ENCODE measurements around the gene ALDH1L1. TPM values are rescaled to one million over a fixed set of nuclear protein-coding genes. Genes with fewer than 3 reads are reported as not detected.

Gene ALDH1L1
- total and polyA plus RNA-seq, 2 of the 8 experiments (the other 6 are each of a cell fraction or from before 2014, with no cell fraction given) = 0.98 to 1.6 TPM

- TF ChIP-seq CEBPB (IDR thresholded peaks at IDR 0.05; ENCODE audit: low read depth, low read length) = peak; percentile 65; the same call in 1 of the 2 replicates
- no peak for TF ChIP-seq SIX5 (IDR thresholded peaks at IDR 0.05; ENCODE audit: low read depth, low read length)
- Histone ChIP-seq H3K4me1 (replicated peaks in 1 of 4; ENCODE audit: control insufficient read depth in 3 of 4, insufficient read depth in 4 of 4, low read length in 3 of 4) (peaks cover 0 to 5% (median under 1%) of the 10 kb centered on the region in 4 experiments; a peak in 2 of 7 replicates), H3K27ac (ENCODE audit: low read depth, low read length) (no peak overlapping the region), H3K4me3 (ENCODE audit: extremely low read depth in 1 of 4, insufficient read depth in 2 of 4, low read depth in 3 of 4, low read length in 4 of 4) (no peak overlapping the region), H3K23me2 (ENCODE audit: low read depth, low read length) (no peaks in the 10 kb centered on the region), H3K14ac (ENCODE audit: insufficient read length) (no peak overlapping the region), H4K20me1 (replicated peaks in 1 of 2; ENCODE audit: control insufficient read depth in 1 of 2, insufficient read depth in 2 of 2, low read length in 2 of 2) (no peaks in the 10 kb centered on the region), H3K18ac (ENCODE audit: extremely low read depth, low read length) (no peak overlapping the region), H3K4ac (replicated peaks; ENCODE audit: insufficient read length, low read depth, low read length) (no peak overlapping the region), H3K36me3 (ENCODE audit: control insufficient read depth in 2 of 4, insufficient read depth in 4 of 4, low read length in 3 of 4) (no peaks in the 10 kb centered on the region), H3K4me2 (ENCODE audit: insufficient read depth in 1 of 2, low read depth in 2 of 2, low read length in 2 of 2) (0 out of 4 replicates have a peak overlapping the region, but pooled peaks of 1 of the 2 experiments have one; percentile 15), H4K5ac (ENCODE audit: insufficient read length, low read depth, low read length) (no peak overlapping the region), H2AFZ (ENCODE audit: low read length) (peak overlapping the region; percentile 99), H2BK12ac (ENCODE audit: low read depth, low read length) (no peak overlapping the region), H3K79me1 (ENCODE audit: low read depth, low read length) (no peaks in the 10 kb centered on the region), H3K56ac (replicated peaks; ENCODE audit: insufficient read length, low read depth, low read length) (no peak overlapping the region), H4K91ac (replicated peaks; ENCODE audit: insufficient read length, low read length) (no peak overlapping the region), H3K9ac (replicated peaks in 1 of 4; ENCODE audit: extremely low read depth in 1 of 4, low read depth in 3 of 4, low read length in 3 of 4) (no peak overlapping the region), H2BK120ac (replicated peaks; ENCODE audit: low read depth, low read length) (no peak overlapping the region), H3K27me3 (replicated peaks in 1 of 4; ENCODE audit: control insufficient read depth in 3 of 4, extremely low read depth in 1 of 4, insufficient read depth in 3 of 4, low read length in 3 of 4) (no peaks in the 10 kb centered on the region), H2BK5ac (ENCODE audit: low read depth, low read length) (no peak overlapping the region), H2AK5ac (ENCODE audit: low read depth, low read length) (no peak overlapping the region), H3K9me3 (ENCODE audit: insufficient read depth in 2 of 2, low read depth in 1 of 2, low read length in 1 of 2) (no peaks in the 10 kb centered on the region), H2BK20ac (ENCODE audit: low read length) (no peak overlapping the region), H2BK15ac (ENCODE audit: low read length) (no peak overlapping the region), H3K79me2 (ENCODE audit: control insufficient read depth in 1 of 2, insufficient read depth in 2 of 2, low read length in 2 of 2) (no peaks in the 10 kb centered on the region), H4K8ac (ENCODE audit: extremely low read depth, insufficient read depth, low read length) (no peak overlapping the region), H3K23ac (ENCODE audit: insufficient read length) (no peak overlapping the region)
- FAIRE-seq = no peak
- WGBS, 2 experiments (ENCODE audit: extremely low coverage in 1 of 2, insufficient coverage in 1 of 2, insufficient read length in 1 of 2, insufficient replicate concordance in 2 of 2, low coverage in 1 of 2, low lambda C conversion rate in 2 of 2, missing lambda C conversion rate in 1 of 2) = 91% methylated on average over 8 of the region's 8 CpGs; no CpG with 5 or more reads in 1 of the 2 experiments
- no peak for DNase-seq (ENCODE audit: low read depth in 1 of 2, low spot score in 2 of 2)
- POLR2A ChIA-PET (ENCODE audit: partially characterized antibody) = interaction anchor here (1.4 kb wide), 1 partner anchor 10 kb away, joined by 3 read pairs; the partner anchor contains the start of gene ALDH1L1
- CTCF ChIA-PET (ENCODE audit: partially characterized antibody) = interaction anchor here (0.8 to 3.2 kb wide), 4 partner anchors 19 to 241 kb away, joined by 3 to 16 read pairs (median 3); no protein-coding TSS in a partner anchor
These were observed 10.2 kb downstream of the ALDH1L1 start for GRCh38 chr3:126170073-126170777.
